Astrocyte (in vitro differentiated cells and primary cell): ENCODE data around the gene PTPRU. TPM values are rescaled to one million over a fixed set of nuclear protein-coding genes. Genes with fewer than 3 reads are reported as not detected.

Experiments
- DNase-seq: peaks from one replicate; pipeline ENCODE4 v3.0.0-alpha.2; 2010; ENCODE audit warnings: low read depth
- FAIRE-seq: peaks from 2 replicates; lab custom pipeline; 2011; peaks lifted over from hg19 to GRCh38; lab: Jason Lieb, UNC
- H2AFZ ChIP-seq: 2 replicates; pipeline ENCODE4 v1.6.0; 2012; ENCODE audit warnings: low read depth, low read length, inconsistent platforms
- H3K27ac ChIP-seq: 2 replicates; pipeline ENCODE4 v1.5.1; 2011; ENCODE audit warnings: low read depth, low read length, inconsistent platforms
- H3K27me3 ChIP-seq: 2 replicates; pipeline ENCODE4 v1.6.0; 2011; ENCODE audit warnings: low read length, inconsistent platforms; ENCODE audit not compliant: insufficient read depth
- H3K36me3 ChIP-seq: 2 replicates; pipeline ENCODE4 v1.5.1; 2011; ENCODE audit warnings: low read length, inconsistent platforms; ENCODE audit not compliant: insufficient read depth
- H3K4me1 ChIP-seq: 2 replicates; pipeline ENCODE4 v1.5.1; 2011; ENCODE audit warnings: low read length, inconsistent platforms; ENCODE audit not compliant: insufficient read depth
- H3K4me2 ChIP-seq: 2 replicates; pipeline ENCODE4 v1.6.0; 2012; ENCODE audit warnings: low read length, inconsistent platforms
- H3K4me3 ChIP-seq: 2 replicates; pipeline ENCODE4 v1.5.1; 2011; ENCODE audit warnings: low read depth, mild to moderate bottlenecking, low read length, inconsistent platforms; ENCODE audit not compliant: insufficient read depth
- H3K79me2 ChIP-seq: 2 replicates; pipeline ENCODE4 v1.6.0; 2012; ENCODE audit warnings: mild to moderate bottlenecking, low read length, inconsistent platforms; ENCODE audit not compliant: insufficient read depth
- H3K9ac ChIP-seq: 2 replicates; pipeline ENCODE4 v1.6.0; 2012; ENCODE audit warnings: mild to moderate bottlenecking, low read length, inconsistent platforms
- H3K9me3 ChIP-seq: 2 replicates; pipeline ENCODE4 v1.5.1; 2012; ENCODE audit warnings: low read depth, mild to moderate bottlenecking, low read length, inconsistent platforms; ENCODE audit not compliant: insufficient read depth
- H4K20me1 ChIP-seq: 2 replicates; pipeline ENCODE4 v1.6.0; 2012; ENCODE audit warnings: low read length, inconsistent platforms; ENCODE audit not compliant: insufficient read depth
- H3K27ac Mint-ChIP-seq: one replicate; pipeline ENCODE4 v1.8.0; 2021; ENCODE audit warnings: mild to moderate bottlenecking, mixed read lengths; ENCODE audit not compliant: unreplicated experiment
- H3K27me3 Mint-ChIP-seq: one replicate; pipeline ENCODE4 v1.8.0; 2021; ENCODE audit warnings: low read depth, mixed read lengths; ENCODE audit not compliant: unreplicated experiment
- H3K36me3 Mint-ChIP-seq: one replicate; pipeline ENCODE4 v1.8.0; 2021; ENCODE audit warnings: low read depth, mixed read lengths; ENCODE audit not compliant: unreplicated experiment
- H3K4me1 Mint-ChIP-seq: one replicate; pipeline ENCODE4 v1.8.0; 2021; ENCODE audit warnings: low read depth, mixed read lengths; ENCODE audit not compliant: unreplicated experiment
- H3K4me3 Mint-ChIP-seq: one replicate; pipeline ENCODE4 v1.8.0; 2021; ENCODE audit warnings: mild to moderate bottlenecking, moderate library complexity, mixed read lengths; ENCODE audit not compliant: unreplicated experiment
- H3K9me3 Mint-ChIP-seq: one replicate; pipeline ENCODE4 v1.8.0; 2021; ENCODE audit warnings: mild to moderate bottlenecking, mixed read lengths; ENCODE audit not compliant: unreplicated experiment
- EZH2 ChIP-seq: IDR thresholded peaks from 2 replicates; pipeline ENCODE4 v1.6.1; 2012; ENCODE audit warnings: mild to moderate bottlenecking, low read length, inconsistent platforms; ENCODE audit not compliant: insufficient read depth
- total RNA-seq: library from RNA; stranded (reverse); gene quantifications from 2 replicates; pipeline ENCODE4 v1.2.1, GENCODE V29; 2021
- TF ChIP-seq, protein P1 (sequence below): IDR thresholded peaks from 2 replicates; pipeline ENCODE4 v1.5.1; 2011; ENCODE audit warnings: low read depth, mild to moderate bottlenecking, inconsistent platforms, low read length, moderate library complexity; ENCODE audit not compliant: insufficient read depth

PTPRU gene
- total RNA-seq, 1 donor from 2014 or later: 36.6 TPM

DNA sequence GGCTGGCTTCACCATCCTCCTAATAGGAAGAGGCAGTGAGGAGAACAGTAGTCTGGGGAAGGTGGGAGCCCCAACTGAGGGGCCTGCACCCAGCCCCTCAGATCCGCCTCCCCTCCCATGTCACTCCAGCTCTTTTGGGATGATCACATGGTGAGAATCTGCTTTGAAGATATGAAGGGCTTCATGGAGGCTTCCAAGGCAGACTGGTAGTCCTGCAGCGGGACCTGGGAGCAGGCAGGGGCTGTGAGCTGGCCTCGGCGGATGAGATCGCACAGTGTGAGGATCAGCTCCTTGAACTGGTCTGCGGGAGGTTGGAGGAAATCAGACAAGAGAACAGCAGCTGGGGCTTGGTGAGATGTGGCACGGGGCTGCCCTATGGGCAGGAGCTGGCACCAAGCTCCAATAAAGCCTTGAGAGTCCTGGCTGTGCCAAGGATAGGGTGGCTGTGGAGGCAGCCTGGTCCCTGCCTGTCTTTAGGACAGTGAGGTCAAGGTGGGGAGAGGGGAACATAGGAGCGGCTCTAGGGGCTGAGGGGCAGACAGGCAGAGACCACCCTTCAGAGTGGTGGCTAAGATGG lies 42.4 kb upstream of the PTPRU start:
- peaks cover 15% of the 10 kb centered on the region for H3K4me1 ChIP-seq
- no peak overlapping the region for H3K4me3 ChIP-seq
- no peak overlapping the region for H3K4me3 Mint-ChIP-seq
- no peak overlapping the region for H3K27ac Mint-ChIP-seq
- H3K27me3 ChIP-seq: no peaks in the 10 kb centered on the region
- H2AFZ ChIP-seq: no peak overlapping the region
- H3K79me2 ChIP-seq: no peaks in the 10 kb centered on the region
- H3K9ac ChIP-seq: no peak overlapping the region
- peaks cover 28% of the 10 kb centered on the region for H3K36me3 Mint-ChIP-seq
- FAIRE-seq: no peak
- DNase-seq: no peak
- H3K9me3 ChIP-seq: no peaks in the 10 kb centered on the region
- H3K4me1 Mint-ChIP-seq: peaks cover 8% of the 10 kb centered on the region
- no peak overlapping the region for H3K4me2 ChIP-seq
- H4K20me1 ChIP-seq: no peaks in the 10 kb centered on the region
- H3K27ac ChIP-seq: no peak overlapping the region
- H3K27me3 Mint-ChIP-seq: peaks cover 1% of the 10 kb centered on the region
- peaks cover 2% of the 10 kb centered on the region for H3K36me3 ChIP-seq
- H3K9me3 Mint-ChIP-seq: no peaks in the 10 kb centered on the region
- TF ChIP-seq, protein P1, sequence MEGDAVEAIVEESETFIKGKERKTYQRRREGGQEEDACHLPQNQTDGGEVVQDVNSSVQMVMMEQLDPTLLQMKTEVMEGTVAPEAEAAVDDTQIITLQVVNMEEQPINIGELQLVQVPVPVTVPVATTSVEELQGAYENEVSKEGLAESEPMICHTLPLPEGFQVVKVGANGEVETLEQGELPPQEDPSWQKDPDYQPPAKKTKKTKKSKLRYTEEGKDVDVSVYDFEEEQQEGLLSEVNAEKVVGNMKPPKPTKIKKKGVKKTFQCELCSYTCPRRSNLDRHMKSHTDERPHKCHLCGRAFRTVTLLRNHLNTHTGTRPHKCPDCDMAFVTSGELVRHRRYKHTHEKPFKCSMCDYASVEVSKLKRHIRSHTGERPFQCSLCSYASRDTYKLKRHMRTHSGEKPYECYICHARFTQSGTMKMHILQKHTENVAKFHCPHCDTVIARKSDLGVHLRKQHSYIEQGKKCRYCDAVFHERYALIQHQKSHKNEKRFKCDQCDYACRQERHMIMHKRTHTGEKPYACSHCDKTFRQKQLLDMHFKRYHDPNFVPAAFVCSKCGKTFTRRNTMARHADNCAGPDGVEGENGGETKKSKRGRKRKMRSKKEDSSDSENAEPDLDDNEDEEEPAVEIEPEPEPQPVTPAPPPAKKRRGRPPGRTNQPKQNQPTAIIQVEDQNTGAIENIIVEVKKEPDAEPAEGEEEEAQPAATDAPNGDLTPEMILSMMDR: no peak
- TF ChIP-seq EZH2: no peak

DNA sequence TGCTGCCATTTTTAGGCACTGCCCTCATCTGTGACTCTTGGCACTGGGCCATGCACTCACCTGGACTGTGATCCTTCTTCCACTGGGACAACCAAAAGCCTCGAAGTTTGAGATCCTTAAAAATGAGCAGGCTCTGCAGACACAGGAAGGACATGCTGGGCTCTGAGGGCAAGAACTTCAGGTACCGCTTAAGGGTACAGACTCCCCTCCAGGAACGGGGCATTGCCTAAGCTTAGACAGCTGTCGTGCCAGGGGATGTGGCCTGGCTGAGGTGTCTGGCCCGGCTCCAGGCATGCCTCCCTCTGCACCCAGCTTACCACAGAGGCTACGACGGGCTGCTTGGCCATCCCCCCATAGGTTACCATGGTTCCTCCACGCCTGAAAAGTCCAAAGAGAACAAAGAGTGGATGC lies 40.4 kb upstream of the PTPRU start:
- no peaks in the 10 kb centered on the region for H3K79me2 ChIP-seq
- H3K9me3 ChIP-seq: no peaks in the 10 kb centered on the region
- H3K27me3 Mint-ChIP-seq: peaks cover 1% of the 10 kb centered on the region
- peak overlapping the region; percentile 30 for H3K9ac ChIP-seq
- H3K36me3 ChIP-seq: peaks cover 9% of the 10 kb centered on the region
- H3K4me3 ChIP-seq: no peak overlapping the region
- peaks cover 15% of the 10 kb centered on the region for H3K4me1 ChIP-seq
- no peak overlapping the region for H3K27ac ChIP-seq
- no peak for DNase-seq
- H3K4me1 Mint-ChIP-seq: peaks cover 11% of the 10 kb centered on the region
- no peak overlapping the region for H3K4me2 ChIP-seq
- H3K27ac Mint-ChIP-seq: peak overlapping the region; percentile 26
- H3K36me3 Mint-ChIP-seq: peaks cover 29% of the 10 kb centered on the region
- H2AFZ ChIP-seq: no peak overlapping the region
- H4K20me1 ChIP-seq: no peaks in the 10 kb centered on the region
- no peak overlapping the region for H3K4me3 Mint-ChIP-seq
- no peaks in the 10 kb centered on the region for H3K27me3 ChIP-seq
- H3K9me3 Mint-ChIP-seq: no peaks in the 10 kb centered on the region
- FAIRE-seq: no peak
- TF ChIP-seq EZH2: no peak

- H3K9me3 Mint-ChIP-seq: no peaks in the 10 kb centered on the region
- H3K4me2 ChIP-seq: peak overlapping the region; percentile 34
Measured at GRCh38 chr1:29196863-29197589, 39.3 kb upstream of the PTPRU start.

More at GRCh38 chr1:29196863-29197589, 39.3 kb upstream of the PTPRU start:
- Mint-ChIP-seq H3K4me3 (peak overlapping the region; percentile 40), H3K36me3 (peaks cover 27% of the 10 kb centered on the region), H3K4me1 (peaks cover 16% of the 10 kb centered on the region), H3K27me3 (peaks cover 1% of the 10 kb centered on the region), H3K27ac (peak overlapping the region; percentile 87)
- no peak overlapping the region for H3K4me3 ChIP-seq
- H4K20me1 ChIP-seq: no peaks in the 10 kb centered on the region
- TF ChIP-seq, protein P1: no peak
- TF ChIP-seq EZH2: no peak
- H3K27me3 ChIP-seq: no peaks in the 10 kb centered on the region
- H3K9me3 ChIP-seq: no peaks in the 10 kb centered on the region
- peak overlapping the region; percentile 52 for H3K27ac ChIP-seq
- peaks cover 17% of the 10 kb centered on the region for H3K4me1 ChIP-seq
- H3K79me2 ChIP-seq: no peaks in the 10 kb centered on the region
- FAIRE-seq (peak; percentile 68), DNase-seq (peak; percentile 88)
- no peak overlapping the region for H2AFZ ChIP-seq
- peak overlapping the region; percentile 34 for H3K9ac ChIP-seq
- peaks cover 17% of the 10 kb centered on the region for H3K36me3 ChIP-seq
